ENCODE measurements around the gene EMC10. TPM values are rescaled to one million over a fixed set of nuclear protein-coding genes. Genes with fewer than 3 reads are reported as not detected.

EMC10 gene
- total RNA-seq, 1 experiment from 2014 or later = 109 TPM

- H3K4me1 Mint-ChIP-seq = peaks cover 26 to 33% of the 10 kb centered on the region in 2 experiments
- Histone ChIP-seq H3K9me3 (ENCODE audit: control insufficient read depth, low read depth, low read length) (no peaks in the 10 kb centered on the region), H4K20me1 (ENCODE audit: control insufficient read depth, insufficient read depth, insufficient read length) (no peaks in the 10 kb centered on the region), H3K9ac (ENCODE audit: extremely low read depth, insufficient read length, low read length) (peak overlapping the region; percentile 59), H2BK12ac (ENCODE audit: insufficient read length, low read depth, low read length) (no peak overlapping the region), H2AFZ (ENCODE audit: low read length) (peak overlapping the region; percentile 58), H3K27ac (ENCODE audit: insufficient read length, low read depth, low read length) (no peak overlapping the region), H2AK5ac (ENCODE audit: insufficient read length, low read length) (no peak overlapping the region), H3K14ac (ENCODE audit: insufficient read depth, low read length) (peak overlapping the region; percentile 87; the same call in 1 of the 2 replicates), H4K5ac (ENCODE audit: insufficient read length, low read depth, low read length) (no peak overlapping the region), H3K56ac (ENCODE audit: insufficient read length, low read depth, low read length) (no peak overlapping the region), H2BK120ac (ENCODE audit: low read depth, low read length, poor library complexity, severe bottlenecking) (no peak overlapping the region), H3K4ac (ENCODE audit: low read depth, low read length) (no peak overlapping the region), H3K79me2 (ENCODE audit: insufficient read depth, low read length) (no peaks in the 10 kb centered on the region), H3T11ph (ENCODE audit: low read length) (no peak overlapping the region), H4K8ac (replicated peaks; ENCODE audit: insufficient read length, low read depth, low read length) (no peak overlapping the region), H2BK15ac (ENCODE audit: low read depth, low read length) (no peak overlapping the region), H3K23me2 (ENCODE audit: insufficient read length, low read depth, low read length, poor library complexity, severe bottlenecking) (peaks cover 12% of the 10 kb centered on the region), H3K27me3 (ENCODE audit: insufficient read depth, low read length) (no peaks in the 10 kb centered on the region), H3K4me1 (ENCODE audit: insufficient read depth, low read length) (peaks cover 3% of the 10 kb centered on the region; the same call in 1 of the 2 replicates), H4K91ac (ENCODE audit: insufficient read length, low read depth, low read length) (no peak overlapping the region), H3K23ac (ENCODE audit: insufficient read length, low read depth, low read length) (no peak overlapping the region), H3K79me1 (ENCODE audit: insufficient read depth, low read depth, low read length, poor library complexity, severe bottlenecking) (no peaks in the 10 kb centered on the region), H2BK20ac (ENCODE audit: low read depth, low read length, poor library complexity, severe bottlenecking) (no peak overlapping the region), H3K18ac (ENCODE audit: insufficient read length, low read depth, low read length) (peak overlapping the region; percentile 27), H2BK5ac (ENCODE audit: insufficient read length, low read length) (no peak overlapping the region), H3K4me2 (ENCODE audit: insufficient read depth, insufficient read length, low read length) (peak overlapping the region; percentile 90)
- H3K9me3 Mint-ChIP-seq = no peaks in the 10 kb centered on the region
- TF ChIP-seq CTCF (conservative IDR thresholded peaks at IDR 0.05) = no peak
- DNase-seq = peak; percentile 90
- peaks cover 8% of the 10 kb centered on the region for H3K27me3 Mint-ChIP-seq (ENCODE audit: low read depth)
- peaks cover 0 to under 1% (median 0%) of the 10 kb centered on the region in 3 experiments; a peak in 2 of 7 replicates for H3K36me3 Mint-ChIP-seq (ENCODE audit: insufficient read depth in 1 of 3, low read depth in 3 of 3)
- H3K4me3 Mint-ChIP-seq = peak overlapping the region; percentile 75 to 88
- WGBS (ENCODE audit: extremely low coverage, insufficient read length, low lambda C conversion rate) = no CpG with 5 or more reads among the region's 54 CpGs
- H3K27ac Mint-ChIP-seq = peak overlapping the region; percentile 80 to 95 (median 88); a peak in 6 of 7 replicates
These were observed 44.7 kb upstream of the EMC10 start for GRCh38 chr19:50431343-50432220.
